H9 (cell line): Measurements from ENCODE around the gene CHRNG. TPM values are rescaled to one million over a fixed set of nuclear protein-coding genes. Genes with fewer than 3 reads are reported as not detected.

ENCODE experiments used
- DNase-seq: peaks from one replicate; pipeline ENCODE4 v3.0.0-alpha.2; 2017
- H2AFZ ChIP-seq: one replicate; pipeline ENCODE4 v1.6.1; 2013; ENCODE audit warnings: mild to moderate bottlenecking, low read length, control low read depth, moderate library complexity
- H2AK5ac ChIP-seq: 2 replicates; pipeline ENCODE4 v1.6.1; 2013; ENCODE audit warnings: low read length, control low read depth, mixed read lengths; ENCODE audit not compliant: insufficient read length
- H2BK120ac ChIP-seq: one replicate; pipeline ENCODE4 v1.6.1; 2013; ENCODE audit warnings: low read depth, mild to moderate bottlenecking, low read length, control low read depth, inconsistent platforms; ENCODE audit not compliant: poor library complexity, severe bottlenecking
- H2BK12ac ChIP-seq: 2 replicates; pipeline ENCODE4 v1.6.1; 2013; ENCODE audit warnings: low read length, control low read depth, mixed read lengths, low read depth; ENCODE audit not compliant: insufficient read length
- H2BK15ac ChIP-seq: 2 replicates; pipeline ENCODE4 v1.6.1; 2013; ENCODE audit warnings: low read depth, low read length, control low read depth
- H2BK20ac ChIP-seq: one replicate; pipeline ENCODE4 v1.6.1; 2013; ENCODE audit warnings: low read depth, mild to moderate bottlenecking, low read length, control low read depth, inconsistent platforms; ENCODE audit not compliant: poor library complexity, severe bottlenecking
- H2BK5ac ChIP-seq: 2 replicates; pipeline ENCODE4 v1.6.1; 2013; ENCODE audit warnings: low read length, control low read depth, mixed read lengths; ENCODE audit not compliant: insufficient read length
- H3K14ac ChIP-seq: 2 replicates; pipeline ENCODE4 v1.6.1; 2013; ENCODE audit warnings: low read length, control low read depth; ENCODE audit not compliant: insufficient read depth
- H3K18ac ChIP-seq: 2 replicates; pipeline ENCODE4 v1.6.1; 2013; ENCODE audit warnings: low read depth, mild to moderate bottlenecking, mixed read lengths, low read length, control low read depth; ENCODE audit not compliant: insufficient read length
- H3K23ac ChIP-seq: 2 replicates; pipeline ENCODE4 v1.6.1; 2013; ENCODE audit warnings: low read length, control low read depth, mixed read lengths, low read depth; ENCODE audit not compliant: insufficient read length
- H3K23me2 ChIP-seq: 2 replicates; pipeline ENCODE4 v1.6.1; 2013; ENCODE audit warnings: low read depth, mild to moderate bottlenecking, mixed read lengths, low read length, control low read depth; ENCODE audit not compliant: insufficient read length, poor library complexity, severe bottlenecking
- H3K27ac ChIP-seq: 2 replicates; pipeline ENCODE4 v1.5.1; 2013; ENCODE audit warnings: low read length, control low read depth, mixed read lengths, low read depth; ENCODE audit not compliant: insufficient read length
- H3K27me3 ChIP-seq: 2 replicates; pipeline ENCODE4 v1.6.1; 2013; ENCODE audit warnings: low read length, control low read depth, inconsistent platforms; ENCODE audit not compliant: insufficient read depth
- H3K4ac ChIP-seq: 2 replicates; pipeline ENCODE4 v1.6.1; 2013; ENCODE audit warnings: low read depth, mild to moderate bottlenecking, control low read depth, inconsistent platforms, low read length, moderate library complexity
- H3K4me1 ChIP-seq: 2 replicates; pipeline ENCODE4 v1.6.1; 2013; ENCODE audit warnings: low read length, control low read depth, inconsistent platforms; ENCODE audit not compliant: insufficient read depth
- H3K4me2 ChIP-seq: 2 replicates; pipeline ENCODE4 v1.6.1; 2013; ENCODE audit warnings: low read length, control low read depth, mixed read lengths; ENCODE audit not compliant: insufficient read length, insufficient read depth
- H3K56ac ChIP-seq: 2 replicates; pipeline ENCODE4 v1.6.1; 2013; ENCODE audit warnings: low read depth, mild to moderate bottlenecking, mixed read lengths, low read length, control low read depth; ENCODE audit not compliant: insufficient read length
- H3K79me1 ChIP-seq: 2 replicates; pipeline ENCODE4 v1.6.1; 2013; ENCODE audit warnings: low read depth, mild to moderate bottlenecking, moderate library complexity, low read length, control low read depth, inconsistent platforms; ENCODE audit not compliant: insufficient read depth, poor library complexity, severe bottlenecking
- H3K79me2 ChIP-seq: 2 replicates; pipeline ENCODE4 v1.6.1; 2013; ENCODE audit warnings: low read length, control low read depth, inconsistent platforms; ENCODE audit not compliant: insufficient read depth
- H3K9ac ChIP-seq: 2 replicates; pipeline ENCODE4 v1.6.1; 2013; ENCODE audit warnings: low read length, control low read depth, mixed read lengths; ENCODE audit not compliant: insufficient read length; ENCODE audit errors: extremely low read depth
- H3K9me3 ChIP-seq: one replicate; pipeline ENCODE4 v1.6.1; 2013; ENCODE audit warnings: low read depth, low read length, inconsistent platforms; ENCODE audit not compliant: control insufficient read depth
- H3T11ph ChIP-seq: one replicate; pipeline ENCODE4 v1.6.1; 2013; ENCODE audit warnings: mild to moderate bottlenecking, low read length, control low read depth, inconsistent platforms
- H4K20me1 ChIP-seq: one replicate; pipeline ENCODE4 v1.6.1; 2013; ENCODE audit not compliant: control insufficient read depth, insufficient read length, insufficient read depth
- H4K5ac ChIP-seq: 2 replicates; pipeline ENCODE4 v1.6.1; 2013; ENCODE audit warnings: low read depth, mild to moderate bottlenecking, mixed read lengths, low read length, control low read depth; ENCODE audit not compliant: insufficient read length
- H4K8ac ChIP-seq: replicated peaks from 2 replicates; pipeline ENCODE4 v1.6.1; 2013; ENCODE audit warnings: low read length, control low read depth, mixed read lengths, low read depth; ENCODE audit not compliant: insufficient read length
- H4K91ac ChIP-seq: 2 replicates; pipeline ENCODE4 v1.6.1; 2013; ENCODE audit warnings: low read depth, mild to moderate bottlenecking, moderate library complexity, mixed read lengths, low read length, control low read depth; ENCODE audit not compliant: insufficient read length
- H3K27ac Mint-ChIP-seq, 3 experiments: 2 replicates in 2 of 3; 3 replicates in 1 of 3; pipeline ENCODE4 v1.8.0; 2020 to 2021; ENCODE audit warnings: mixed read lengths in 3 of 3, mild to moderate bottlenecking in 1 of 3, moderate library complexity in 1 of 3
- H3K27me3 Mint-ChIP-seq: 2 replicates; pipeline ENCODE4 v1.8.0; 2021; ENCODE audit warnings: low read depth, mild to moderate bottlenecking, moderate library complexity, mixed read lengths
- H3K36me3 Mint-ChIP-seq, 3 experiments: 2 replicates in 2 of 3; 3 replicates in 1 of 3; pipeline ENCODE4 v1.8.0; 2020 to 2021; ENCODE audit warnings: low read depth in 3 of 3, mixed read lengths in 3 of 3; ENCODE audit not compliant: insufficient read depth in 1 of 3
- H3K4me1 Mint-ChIP-seq, 2 experiments: 2 replicates each; pipeline ENCODE4 v1.8.0; 2020; ENCODE audit warnings: mixed read lengths in 2 of 2
- H3K4me3 Mint-ChIP-seq, 2 experiments: 2 replicates in 1 of 2; 3 replicates in 1 of 2; pipeline ENCODE4 v1.8.0; 2020 to 2021; ENCODE audit warnings: mild to moderate bottlenecking in 2 of 2, mixed read lengths in 2 of 2, moderate library complexity in 1 of 2
- H3K9me3 Mint-ChIP-seq, 2 experiments: 2 replicates in 1 of 2; 3 replicates in 1 of 2; pipeline ENCODE4 v1.8.0; 2020; ENCODE audit warnings: mild to moderate bottlenecking in 2 of 2, mixed read lengths in 2 of 2, moderate library complexity in 1 of 2
- WGBS: extraction: QIAGEN DNeasy Blood & Tissue Kit; methylation state at CpG from one replicate; pipeline ENCODE4 v1.1.7; 2013; ENCODE audit warnings: missing lambda C conversion rate, low lambda C conversion rate, mixed read lengths; ENCODE audit not compliant: insufficient read length; ENCODE audit errors: extremely low coverage; 5-methylcytosine and 5-hydroxymethylcytosine counted together
- total RNA-seq: library from RNA; stranded (reverse); gene quantifications from 2 replicates; pipeline ENCODE4 v1.2.1, GENCODE V29; 2021
- TF ChIP-seq, protein P1 (sequence below): fragments of 200-600 bp; sonication (generic); conservative IDR thresholded peaks from 3 replicates; pipeline ENCODE4 v1.8.0; 2021; ENCODE audit warnings: antibody characterized with exemption, mild to moderate bottlenecking

Gene CHRNG
- total RNA-seq, 1 experiment from 2014 or later: not detected

DNA sequence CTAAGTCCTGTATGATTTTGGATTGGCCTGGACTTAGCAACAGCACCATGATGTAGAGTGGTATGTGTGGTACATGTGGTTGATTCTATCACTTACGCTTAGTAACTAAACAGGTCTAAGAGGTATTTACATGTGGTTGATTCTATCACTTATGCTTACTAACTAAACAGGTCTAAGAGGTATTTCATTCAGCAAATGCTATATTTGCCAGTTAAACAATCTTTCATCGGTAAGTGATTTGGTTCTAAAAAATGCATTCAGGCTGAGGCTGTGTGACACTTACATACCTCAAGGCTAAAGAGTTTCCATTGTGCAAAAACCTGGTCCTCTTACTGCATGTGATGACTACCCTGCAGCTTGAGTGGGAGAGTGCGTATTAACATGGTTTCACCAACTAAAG, 24.1 kb downstream of the CHRNG start:
- Mint-ChIP-seq H3K27ac (no peak overlapping the region), H3K36me3 (peaks cover 42 to 76% (median 76%) of the 10 kb centered on the region in 3 experiments; a peak in 6 of 7 replicates)
- TF ChIP-seq, protein P1, sequence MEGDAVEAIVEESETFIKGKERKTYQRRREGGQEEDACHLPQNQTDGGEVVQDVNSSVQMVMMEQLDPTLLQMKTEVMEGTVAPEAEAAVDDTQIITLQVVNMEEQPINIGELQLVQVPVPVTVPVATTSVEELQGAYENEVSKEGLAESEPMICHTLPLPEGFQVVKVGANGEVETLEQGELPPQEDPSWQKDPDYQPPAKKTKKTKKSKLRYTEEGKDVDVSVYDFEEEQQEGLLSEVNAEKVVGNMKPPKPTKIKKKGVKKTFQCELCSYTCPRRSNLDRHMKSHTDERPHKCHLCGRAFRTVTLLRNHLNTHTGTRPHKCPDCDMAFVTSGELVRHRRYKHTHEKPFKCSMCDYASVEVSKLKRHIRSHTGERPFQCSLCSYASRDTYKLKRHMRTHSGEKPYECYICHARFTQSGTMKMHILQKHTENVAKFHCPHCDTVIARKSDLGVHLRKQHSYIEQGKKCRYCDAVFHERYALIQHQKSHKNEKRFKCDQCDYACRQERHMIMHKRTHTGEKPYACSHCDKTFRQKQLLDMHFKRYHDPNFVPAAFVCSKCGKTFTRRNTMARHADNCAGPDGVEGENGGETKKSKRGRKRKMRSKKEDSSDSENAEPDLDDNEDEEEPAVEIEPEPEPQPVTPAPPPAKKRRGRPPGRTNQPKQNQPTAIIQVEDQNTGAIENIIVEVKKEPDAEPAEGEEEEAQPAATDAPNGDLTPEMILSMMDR: no peak

More for the DNA sequence above, 24.1 kb downstream of the CHRNG start:
- peaks cover 1 to 4% of the 10 kb centered on the region in 2 experiments; a peak in 3 of 4 replicates for H3K4me1 Mint-ChIP-seq
- Histone ChIP-seq H3K18ac (no peak overlapping the region), H3K4ac (no peak overlapping the region), H3K4me1 (no peaks in the 10 kb centered on the region), H2BK12ac (no peak overlapping the region), H3K9ac (no peak overlapping the region), H3K27me3 (no peaks in the 10 kb centered on the region), H2BK20ac (no peak overlapping the region), H2BK120ac (no peak overlapping the region), H4K5ac (no peak overlapping the region), H3K23ac (no peak overlapping the region), H2AFZ (no peak overlapping the region), H3K27ac (no peak overlapping the region), H4K91ac (no peak overlapping the region), H2BK15ac (no peak overlapping the region), H3K79me2 (no peaks in the 10 kb centered on the region), H4K20me1 (no peaks in the 10 kb centered on the region), H3K56ac (no peak overlapping the region), H3K79me1 (no peaks in the 10 kb centered on the region), H3T11ph (no peak overlapping the region), H2AK5ac (no peak overlapping the region), H4K8ac (no peak overlapping the region), H3K14ac (no peak overlapping the region), H3K9me3 (no peaks in the 10 kb centered on the region), H3K23me2 (no peaks in the 10 kb centered on the region), H3K4me2 (no peak overlapping the region), H2BK5ac (no peak overlapping the region)
- H3K27me3 Mint-ChIP-seq: no peaks in the 10 kb centered on the region
- DNase-seq: no peak
- no CpG with 5 or more reads among the region's 3 CpGs for WGBS
- no peak overlapping the region for H3K4me3 Mint-ChIP-seq
- H3K9me3 Mint-ChIP-seq: no peaks in the 10 kb centered on the region
